Endodermal cell (in vitro differentiated cells): ENCODE measurements around the gene EVA1C. TPM values are rescaled to one million over a fixed set of nuclear protein-coding genes. Genes with fewer than 3 reads are reported as not detected.

ENCODE experiments used
- DNase-seq: peaks from one replicate; pipeline ENCODE4 v3.0.0-alpha.2; 2017
- H3K27ac ChIP-seq: 2 replicates; pipeline ENCODE4 v1.5.1; 2013; ENCODE audit warnings: mild to moderate bottlenecking, low read depth, low read length, moderate library complexity
- H3K27me3 ChIP-seq: 2 replicates; pipeline ENCODE4 v1.6.1; 2013; ENCODE audit warnings: mild to moderate bottlenecking, low read length, moderate library complexity; ENCODE audit not compliant: insufficient read depth, control insufficient read depth, poor library complexity, severe bottlenecking
- H3K36me3 ChIP-seq: 2 replicates; pipeline ENCODE4 v1.7.0; 2013; ENCODE audit warnings: mild to moderate bottlenecking, low read length, moderate library complexity; ENCODE audit not compliant: control insufficient read depth, insufficient read depth
- H3K4me1 ChIP-seq: one replicate; pipeline ENCODE4 v1.7.0; 2013; ENCODE audit warnings: low read length; ENCODE audit not compliant: control insufficient read depth, insufficient read depth
- H3K4me3 ChIP-seq: 2 replicates; pipeline ENCODE4 v1.5.1; 2013; ENCODE audit warnings: mild to moderate bottlenecking, low read length, moderate library complexity
- H3K9ac ChIP-seq: 2 replicates; pipeline ENCODE4 v1.6.1; 2013; ENCODE audit warnings: mild to moderate bottlenecking, low read length, moderate library complexity; ENCODE audit not compliant: poor library complexity, severe bottlenecking; ENCODE audit errors: extremely low read depth
- H3K9me3 ChIP-seq: 2 replicates; pipeline ENCODE4 v1.6.1; 2013; ENCODE audit warnings: mild to moderate bottlenecking, low read length, moderate library complexity; ENCODE audit not compliant: control insufficient read depth
- H3K27ac Mint-ChIP-seq: 2 replicates; pipeline ENCODE4 v1.8.0; 2020; ENCODE audit warnings: mixed read lengths
- H3K27me3 Mint-ChIP-seq: 2 replicates; pipeline ENCODE4 v1.8.0; 2021; ENCODE audit warnings: mild to moderate bottlenecking, mixed read lengths; ENCODE audit not compliant: insufficient read depth
- H3K36me3 Mint-ChIP-seq: 2 replicates; pipeline ENCODE4 v1.8.0; 2020; ENCODE audit warnings: low read depth, mixed read lengths
- H3K4me1 Mint-ChIP-seq: 2 replicates; pipeline ENCODE4 v1.8.0; 2020; ENCODE audit warnings: mixed read lengths
- H3K4me3 Mint-ChIP-seq: 2 replicates; pipeline ENCODE4 v1.8.0; 2020; ENCODE audit warnings: mild to moderate bottlenecking, moderate library complexity, mixed read lengths
- H3K9me3 Mint-ChIP-seq: 2 replicates; pipeline ENCODE4 v1.8.0; 2020; ENCODE audit warnings: mild to moderate bottlenecking, mixed read lengths
- WGBS, 2 experiments: methylation state at CpG; one replicate each; pipeline versions ENCODE4 v1.1.5 to v1.1.7; 2013; ENCODE audit warnings: missing lambda C conversion rate in 2 of 2, mixed read lengths in 1 of 2; ENCODE audit not compliant: insufficient coverage in 1 of 2, insufficient read length in 1 of 2; 5-methylcytosine and 5-hydroxymethylcytosine counted together
- total RNA-seq, 2 donors: library from RNA; stranded (reverse); fragmentation: NEBNext Ultra II Directional in 1 of 2; extraction: Animal tissue kit (Norgen Biotek cat#: 25700) in 1 of 2; gene quantifications; 2 replicates in 1 of 2; 3 replicates in 1 of 2; pipeline ENCODE4 v1.2.1, GENCODE V29; 2021
- TF ChIP-seq, protein P1 (sequence below): fragments of 200-600 bp; sonication (generic); conservative IDR thresholded peaks from 2 replicates; pipeline ENCODE4 v1.5.0; 2021; ENCODE audit warnings: antibody characterized with exemption, mild to moderate bottlenecking

Gene EVA1C
- total RNA-seq, 2 donors from 2014 or later = 0.68 TPM; not detected in 1

DNA sequence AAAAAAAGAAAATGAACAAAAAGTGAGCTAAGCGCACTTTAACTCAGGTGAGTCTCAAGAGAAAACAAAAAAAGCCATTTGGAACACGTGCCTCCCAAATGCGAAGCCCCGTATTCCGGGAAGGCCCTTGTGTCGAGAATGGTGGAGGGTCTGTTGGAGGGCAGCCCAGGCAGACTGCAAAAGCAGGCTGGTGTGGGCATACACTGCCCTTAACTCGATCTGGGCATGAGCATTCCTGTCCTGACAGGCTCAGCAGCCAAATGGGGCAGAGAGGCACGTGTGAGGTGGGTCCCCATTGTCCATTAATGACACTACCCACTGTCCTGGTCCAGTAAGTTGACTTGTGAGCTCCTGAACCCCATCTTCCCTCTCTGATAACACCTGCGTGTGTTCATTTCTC, 57.7 kb downstream of the EVA1C start:
- Mint-ChIP-seq H3K4me1 (peaks cover 4% of the 10 kb centered on the region), H3K4me3 (no peak overlapping the region), H3K9me3 (peaks cover 2% of the 10 kb centered on the region), H3K27ac (no peak overlapping the region), H3K27me3 (peaks cover 4% of the 10 kb centered on the region), H3K36me3 (no peaks in the 10 kb centered on the region)
- Histone ChIP-seq H3K36me3 (no peaks in the 10 kb centered on the region), H3K4me1 (no peaks in the 10 kb centered on the region), H3K9ac (no peak overlapping the region), H3K9me3 (no peaks in the 10 kb centered on the region), H3K27ac (no peak overlapping the region), H3K4me3 (no peak overlapping the region), H3K27me3 (no peaks in the 10 kb centered on the region)
- 85 to 88% methylated on average over 9 of the region's 9 CpGs for WGBS, 2 experiments
- no peak for DNase-seq
- TF ChIP-seq, protein P1, sequence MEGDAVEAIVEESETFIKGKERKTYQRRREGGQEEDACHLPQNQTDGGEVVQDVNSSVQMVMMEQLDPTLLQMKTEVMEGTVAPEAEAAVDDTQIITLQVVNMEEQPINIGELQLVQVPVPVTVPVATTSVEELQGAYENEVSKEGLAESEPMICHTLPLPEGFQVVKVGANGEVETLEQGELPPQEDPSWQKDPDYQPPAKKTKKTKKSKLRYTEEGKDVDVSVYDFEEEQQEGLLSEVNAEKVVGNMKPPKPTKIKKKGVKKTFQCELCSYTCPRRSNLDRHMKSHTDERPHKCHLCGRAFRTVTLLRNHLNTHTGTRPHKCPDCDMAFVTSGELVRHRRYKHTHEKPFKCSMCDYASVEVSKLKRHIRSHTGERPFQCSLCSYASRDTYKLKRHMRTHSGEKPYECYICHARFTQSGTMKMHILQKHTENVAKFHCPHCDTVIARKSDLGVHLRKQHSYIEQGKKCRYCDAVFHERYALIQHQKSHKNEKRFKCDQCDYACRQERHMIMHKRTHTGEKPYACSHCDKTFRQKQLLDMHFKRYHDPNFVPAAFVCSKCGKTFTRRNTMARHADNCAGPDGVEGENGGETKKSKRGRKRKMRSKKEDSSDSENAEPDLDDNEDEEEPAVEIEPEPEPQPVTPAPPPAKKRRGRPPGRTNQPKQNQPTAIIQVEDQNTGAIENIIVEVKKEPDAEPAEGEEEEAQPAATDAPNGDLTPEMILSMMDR = no peak

GRCh38 chr21:32472890-32473765, 60.6 kb downstream of the EVA1C start:
- no peak overlapping the region for H3K4me3 ChIP-seq
- H3K4me1 ChIP-seq = no peaks in the 10 kb centered on the region
- H3K36me3 ChIP-seq = no peaks in the 10 kb centered on the region
- Mint-ChIP-seq H3K27ac (no peak overlapping the region), H3K36me3 (no peaks in the 10 kb centered on the region), H3K27me3 (peaks cover 2% of the 10 kb centered on the region), H3K4me3 (no peak overlapping the region), H3K4me1 (no peaks in the 10 kb centered on the region), H3K9me3 (no peaks in the 10 kb centered on the region)
- H3K27me3 ChIP-seq = no peaks in the 10 kb centered on the region
- H3K9ac ChIP-seq = no peak overlapping the region
- no peaks in the 10 kb centered on the region for H3K9me3 ChIP-seq
- TF ChIP-seq, protein P1 = no peak
- DNase-seq = no peak
- WGBS, 2 experiments = 91 to 94% methylated on average over 14 to 17 of the region's 17 CpGs
- no peak overlapping the region for H3K27ac ChIP-seq

DNA sequence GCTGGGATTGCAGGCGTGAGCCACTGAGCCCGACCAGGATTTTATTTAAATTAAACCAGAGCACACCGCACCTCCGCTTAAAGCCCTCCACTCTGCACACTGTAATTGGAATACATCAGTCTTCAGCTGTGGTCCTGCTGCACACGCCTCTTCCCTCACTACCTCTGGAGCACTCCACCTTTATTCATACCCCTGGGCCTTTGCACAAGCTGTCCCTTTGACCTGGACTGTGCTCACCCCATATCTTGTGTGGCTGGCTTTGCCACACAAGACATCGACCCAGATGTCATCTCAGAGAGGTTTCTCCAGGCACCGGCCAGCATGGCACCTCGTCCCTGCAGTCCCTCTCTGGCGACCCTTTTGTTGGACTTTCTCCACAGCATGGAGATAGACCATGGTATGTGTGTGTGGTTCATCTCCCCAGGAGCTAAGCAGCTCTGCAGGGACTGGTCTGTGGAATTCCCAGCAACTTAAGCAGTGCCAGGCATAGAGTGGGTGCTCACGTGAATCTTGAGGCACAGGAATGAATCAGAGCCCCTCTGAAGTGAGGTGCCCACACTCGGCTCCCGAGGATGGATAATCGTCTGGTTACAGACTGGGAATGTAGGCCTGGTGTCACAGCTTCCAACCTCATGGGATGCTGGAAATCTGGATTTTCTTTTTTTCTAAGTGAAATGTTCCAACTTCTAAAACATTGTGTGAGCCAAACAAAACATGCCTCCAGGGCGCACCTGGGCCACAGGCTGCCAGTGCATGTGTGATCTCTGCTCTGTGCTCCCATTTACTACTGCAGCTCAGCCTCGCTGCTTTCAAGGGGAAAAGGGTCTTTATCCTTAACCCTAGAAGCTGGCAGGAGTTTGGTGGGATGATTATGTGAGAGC, 61.9 kb downstream of the EVA1C start:
- Histone ChIP-seq H3K36me3 (no peaks in the 10 kb centered on the region), H3K4me3 (no peak overlapping the region), H3K27me3 (no peaks in the 10 kb centered on the region), H3K9me3 (no peaks in the 10 kb centered on the region), H3K4me1 (no peaks in the 10 kb centered on the region), H3K27ac (no peak overlapping the region), H3K9ac (no peak overlapping the region)
- Mint-ChIP-seq H3K27ac (no peak overlapping the region), H3K4me1 (no peaks in the 10 kb centered on the region), H3K27me3 (peaks cover 2% of the 10 kb centered on the region), H3K4me3 (no peak overlapping the region), H3K36me3 (no peaks in the 10 kb centered on the region), H3K9me3 (no peaks in the 10 kb centered on the region)
- 88 to 89% methylated on average over 10 to 15 of the region's 15 CpGs for WGBS, 2 experiments
- TF ChIP-seq, protein P1 = no peak
- no peak for DNase-seq
